Activated B cell treated with CpG ODN at 0.5 μM for 24 hours (primary cell): ENCODE measurements around the gene DNASE1L3. TPM values are rescaled to one million over a fixed set of nuclear protein-coding genes. Genes with fewer than 3 reads are reported as not detected.

Experiments
- ATAC-seq: fragments of 200-7000 bp; cut with Tn5 transposase; one replicate; pipeline ENCODE4 v1.10.0; 2021; ENCODE audit warnings: low read depth, mild to moderate bottlenecking, moderate library complexity
- CTCF ChIA-PET: fragments of 350-600 bp; sonication (Branson Sonifier 250); formaldehyde crosslinking; loops from one replicate; lab custom pipeline; 2021; ENCODE audit warnings: antibody characterized with exemption; lab: Charles Lee
- POLR2A ChIA-PET: fragments of 350-600 bp; sonication (Branson Sonifier 250); formaldehyde crosslinking; loops from one replicate; lab custom pipeline; 2021; ENCODE audit warnings: antibody characterized with exemption; lab: Charles Lee
- DNase-seq: peaks from one replicate; pipeline ENCODE4 v3.0.0; 2022
- H3K27ac Mint-ChIP-seq: one replicate; pipeline ENCODE4 v1.8.0; 2020; ENCODE audit warnings: mixed read lengths
- H3K27me3 Mint-ChIP-seq: one replicate; pipeline ENCODE4 v1.8.0; 2021; ENCODE audit warnings: mixed read lengths
- H3K36me3 Mint-ChIP-seq: one replicate; pipeline ENCODE4 v1.8.0; 2021; ENCODE audit warnings: low read depth, mixed read lengths
- H3K4me1 Mint-ChIP-seq: one replicate; pipeline ENCODE4 v1.8.0; 2021; ENCODE audit warnings: mixed read lengths
- H3K4me3 Mint-ChIP-seq: one replicate; pipeline ENCODE4 v1.8.0; 2020; ENCODE audit warnings: mild to moderate bottlenecking, mixed read lengths
- H3K9me3 Mint-ChIP-seq: one replicate; pipeline ENCODE4 v1.8.0; 2020; ENCODE audit warnings: mixed read lengths
- intact Hi-C: fragments of 100-400 bp; cut with micrococcal nuclease; formaldehyde crosslinking; loops from one replicate; pipeline ENCODE4 v1.15.1; 2024
- total RNA-seq: library from RNA; stranded (reverse); gene quantifications from 2 replicates; pipeline ENCODE4 v1.2.3, GENCODE V29; 2022
- TF ChIP-seq, protein P1 (sequence below): fragments of 200-600 bp; IDR thresholded peaks from one replicate; pipeline ENCODE4 v1.8.0; 2022; ENCODE audit warnings: antibody characterized with exemption, mild to moderate bottlenecking

Gene DNASE1L3
- total RNA-seq, 1 donor from 2014 or later, result 8.1 TPM

DNA sequence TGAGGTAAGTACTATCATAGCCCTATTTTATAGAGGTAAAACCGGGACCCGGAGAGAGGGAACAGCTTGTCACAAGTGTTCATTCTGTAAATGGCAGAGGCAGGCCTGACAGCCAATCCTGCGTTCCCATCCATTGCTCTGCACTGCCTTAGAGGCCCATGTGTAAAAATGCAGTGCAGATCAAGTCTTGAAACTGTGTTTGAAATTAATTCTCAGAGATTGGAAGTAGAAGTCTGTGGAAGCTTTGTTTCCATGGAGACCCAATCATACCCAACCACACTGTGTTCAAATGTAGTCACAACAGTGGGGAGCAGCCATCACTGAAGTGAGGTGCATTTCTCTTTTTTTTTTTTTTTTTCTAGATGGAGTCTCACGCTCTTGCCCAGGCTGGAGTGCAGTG, 13.1 kb upstream of the DNASE1L3 start:
- ChIA-PET POLR2A (interaction anchor here (1.3 kb wide), 1 partner anchor 9 kb away, joined by 4 read pairs; no protein-coding TSS in a partner anchor), CTCF (interaction anchor here (1.1 to 1.2 kb wide), 2 partner anchors 9 to 21 kb away, joined by 3 to 4 read pairs; no protein-coding TSS in a partner anchor)
- TF ChIP-seq, protein P1, sequence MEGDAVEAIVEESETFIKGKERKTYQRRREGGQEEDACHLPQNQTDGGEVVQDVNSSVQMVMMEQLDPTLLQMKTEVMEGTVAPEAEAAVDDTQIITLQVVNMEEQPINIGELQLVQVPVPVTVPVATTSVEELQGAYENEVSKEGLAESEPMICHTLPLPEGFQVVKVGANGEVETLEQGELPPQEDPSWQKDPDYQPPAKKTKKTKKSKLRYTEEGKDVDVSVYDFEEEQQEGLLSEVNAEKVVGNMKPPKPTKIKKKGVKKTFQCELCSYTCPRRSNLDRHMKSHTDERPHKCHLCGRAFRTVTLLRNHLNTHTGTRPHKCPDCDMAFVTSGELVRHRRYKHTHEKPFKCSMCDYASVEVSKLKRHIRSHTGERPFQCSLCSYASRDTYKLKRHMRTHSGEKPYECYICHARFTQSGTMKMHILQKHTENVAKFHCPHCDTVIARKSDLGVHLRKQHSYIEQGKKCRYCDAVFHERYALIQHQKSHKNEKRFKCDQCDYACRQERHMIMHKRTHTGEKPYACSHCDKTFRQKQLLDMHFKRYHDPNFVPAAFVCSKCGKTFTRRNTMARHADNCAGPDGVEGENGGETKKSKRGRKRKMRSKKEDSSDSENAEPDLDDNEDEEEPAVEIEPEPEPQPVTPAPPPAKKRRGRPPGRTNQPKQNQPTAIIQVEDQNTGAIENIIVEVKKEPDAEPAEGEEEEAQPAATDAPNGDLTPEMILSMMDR, result no peak
- intact Hi-C loops, result no loop called here
- Mint-ChIP-seq H3K27me3 (no peaks in the 10 kb centered on the region), H3K4me3 (no peak overlapping the region), H3K36me3 (no peaks in the 10 kb centered on the region), H3K27ac (no peak overlapping the region), H3K4me1 (peaks cover 5% of the 10 kb centered on the region), H3K9me3 (no peaks in the 10 kb centered on the region)
- DNase-seq, result no peak
- ATAC-seq, result no peak

DNA sequence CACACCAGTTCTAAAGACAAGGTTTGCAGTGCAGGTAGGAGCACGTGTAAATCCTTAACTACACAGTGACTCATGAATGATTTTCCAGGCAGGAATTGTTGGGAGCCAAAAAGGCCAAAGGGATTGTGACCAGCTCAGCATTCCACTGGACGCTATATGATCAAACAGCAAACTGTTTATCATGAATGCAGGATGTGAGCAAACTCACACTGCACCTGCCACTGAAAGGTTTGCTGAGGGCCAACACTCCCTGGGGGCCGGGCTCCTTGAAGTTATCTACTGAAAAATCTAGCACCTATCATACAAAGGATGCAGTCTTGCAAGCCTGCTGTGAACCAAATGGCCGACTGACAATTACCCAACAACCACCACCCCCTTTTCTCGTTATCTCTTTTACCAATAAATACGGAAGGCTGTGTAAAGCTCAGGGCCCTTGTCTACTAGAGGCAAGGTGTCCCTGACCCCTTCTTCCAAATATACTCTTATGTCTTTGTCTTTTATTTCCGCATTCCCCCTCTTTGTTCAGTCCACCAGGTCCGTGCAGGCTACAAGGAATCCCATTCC, 11.5 kb upstream of the DNASE1L3 start:
- Mint-ChIP-seq H3K9me3 (no peaks in the 10 kb centered on the region), H3K4me3 (no peak overlapping the region), H3K36me3 (no peaks in the 10 kb centered on the region), H3K27me3 (no peaks in the 10 kb centered on the region), H3K27ac (no peak overlapping the region), H3K4me1 (peaks cover 18% of the 10 kb centered on the region)
- CTCF ChIA-PET, result no interaction called here
- TF ChIP-seq, protein P1, result no peak
- POLR2A ChIA-PET, result no interaction called here
- ATAC-seq (no peak), DNase-seq (no peak)
- intact Hi-C loops, result no loop called here

DNA sequence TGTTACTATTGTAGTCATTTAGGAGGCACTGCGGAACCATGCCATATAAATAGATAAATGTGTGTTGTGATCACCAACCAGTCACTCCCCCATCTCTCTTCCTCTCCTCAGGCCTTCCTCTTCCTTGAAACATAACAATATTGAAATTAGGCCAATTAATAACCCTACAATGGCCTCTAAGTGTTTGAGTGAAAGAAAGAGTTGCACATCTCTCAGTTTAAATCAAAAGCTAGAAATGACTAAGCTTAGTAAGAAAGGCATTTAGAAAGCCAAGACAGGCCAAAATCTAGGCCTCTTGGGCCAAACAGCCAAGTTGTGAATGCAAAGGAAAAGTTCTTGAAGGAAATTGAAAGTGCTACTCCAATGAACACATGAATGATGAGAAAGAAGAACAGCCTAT, 8.1 kb upstream of the DNASE1L3 start:
- Mint-ChIP-seq H3K27me3 (no peaks in the 10 kb centered on the region), H3K4me3 (no peak overlapping the region), H3K4me1 (peaks cover 51% of the 10 kb centered on the region), H3K27ac (peak overlapping the region; percentile 19), H3K36me3 (no peaks in the 10 kb centered on the region), H3K9me3 (no peaks in the 10 kb centered on the region)
- ChIA-PET POLR2A (interaction anchor here (0.9 to 9.1 kb wide), 7 partner anchors 12 to 87 kb away, joined by 3 to 286 read pairs (median 11); partner anchors contain the start of genes ABHD6, HTD2 and RPP14), CTCF (interaction anchor here (0.9 to 4.7 kb wide), 8 partner anchors 11 to 88 kb away, joined by 3 to 116 read pairs (median 14); partner anchors contain the start of genes HTD2 and RPP14)
- TF ChIP-seq, protein P1, result no peak
- ATAC-seq (no peak), DNase-seq (no peak)
- intact Hi-C loops, result no loop called here

DNA sequence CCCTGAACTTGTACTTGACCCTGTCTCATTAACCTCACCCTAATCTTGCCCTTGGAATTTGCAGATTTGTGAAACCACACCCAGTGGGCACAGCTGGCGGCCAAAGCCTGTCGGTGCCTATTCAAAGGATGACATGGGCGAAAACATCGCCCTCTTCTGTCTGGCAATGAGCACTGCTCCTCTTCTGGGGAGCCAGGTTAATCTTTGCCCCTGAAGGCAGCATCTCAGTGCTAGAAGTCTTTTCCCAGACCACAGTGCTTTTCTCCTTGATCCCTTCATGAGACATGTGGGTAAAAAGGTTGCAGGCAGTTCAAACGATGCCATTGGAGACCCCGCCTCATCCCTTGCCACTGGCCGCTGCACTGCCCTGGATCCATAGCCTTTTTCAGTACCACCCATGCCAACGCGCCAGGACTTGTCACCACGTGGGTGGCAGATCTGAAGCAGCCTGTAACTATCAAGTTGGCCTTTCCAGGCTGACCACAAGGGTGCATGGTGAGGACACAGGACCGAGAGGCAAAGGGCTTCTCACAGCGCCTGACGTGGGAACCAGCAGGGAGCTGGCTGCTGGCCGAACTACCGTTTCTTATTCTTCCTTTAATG, 6.5 kb upstream of the DNASE1L3 start:
- ATAC-seq, result peak; percentile 58
- H3K4me1 Mint-ChIP-seq, result peaks cover 58% of the 10 kb centered on the region
- DNase-seq, result peak; percentile 42
- H3K9me3 Mint-ChIP-seq, result no peaks in the 10 kb centered on the region
- CTCF ChIA-PET, result interaction anchor here (0.6 to 4.7 kb wide), 21 partner anchors 9 to 319 kb away, joined by 3 to 116 read pairs (median 6); partner anchors contain the start of genes ABHD6, FLNB, HTD2 and RPP14
- no peaks in the 10 kb centered on the region for H3K36me3 Mint-ChIP-seq
- no peaks in the 10 kb centered on the region for H3K27me3 Mint-ChIP-seq
- TF ChIP-seq, protein P1, result peak; percentile 62
- peak overlapping the region; percentile 74 for H3K4me3 Mint-ChIP-seq
- intact Hi-C loops, result loop anchor here (1.0 kb wide), 6 partner anchors 15 to 83 kb away; partner anchors contain the start of gene ABHD6
- POLR2A ChIA-PET, result interaction anchor here (0.6 to 9.1 kb wide), 13 partner anchors 13 to 165 kb away, joined by 3 to 286 read pairs (median 7); partner anchors contain the start of gene ABHD6
- H3K27ac Mint-ChIP-seq, result peak overlapping the region; percentile 79
